ENCODE results near the gene IFI27L1. TPM values are rescaled to one million over a fixed set of nuclear protein-coding genes. Genes with fewer than 3 reads are reported as not detected.

Gene IFI27L1
- total RNA-seq, 1 experiment from 2014 or later = 27.6 TPM

DNA sequence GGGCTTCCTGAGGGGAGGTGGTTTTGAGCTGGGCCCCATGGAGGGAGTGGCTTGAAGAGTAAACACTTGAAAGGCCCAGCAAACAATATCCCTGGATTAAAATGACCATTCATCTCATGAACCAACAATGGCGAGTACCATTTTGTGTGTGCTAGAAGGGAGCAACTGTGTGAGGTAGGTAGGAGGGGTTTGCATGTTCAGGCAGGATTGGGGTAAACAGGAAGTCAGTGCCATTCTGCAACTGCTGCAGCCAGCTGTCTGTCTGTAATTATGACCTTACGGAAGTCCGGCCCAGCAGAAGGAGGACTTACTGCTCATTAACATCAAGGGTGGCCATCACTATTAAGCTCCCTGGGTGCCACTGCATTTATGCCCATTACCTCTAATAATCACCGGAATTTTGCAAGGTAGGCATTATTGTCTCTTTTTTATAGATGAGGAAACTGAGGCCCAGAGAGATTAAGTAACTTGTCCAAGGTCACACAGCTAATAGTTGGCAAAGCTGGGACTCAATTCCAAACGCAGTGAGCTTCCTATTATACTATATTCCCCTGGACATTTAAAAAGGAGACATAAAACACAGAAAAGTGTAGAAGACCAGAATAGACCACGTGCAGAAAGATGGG is 64.9 kb downstream of the IFI27L1 start:
- CTCF ChIA-PET = interaction anchor here (0.8 to 2.1 kb wide), 3 partner anchors 9 to 80 kb away, joined by 3 to 9 read pairs (median 8); partner anchors contain the start of gene PPP4R4
- no peaks in the 10 kb centered on the region for H3K36me3 Mint-ChIP-seq

More for the DNA sequence above, 64.9 kb downstream of the IFI27L1 start:
- ATAC-seq (no peak), DNase-seq (ENCODE audit: low spot score) (no peak)
- Mint-ChIP-seq H3K27me3 (ENCODE audit: low read depth) (peaks cover 3% of the 10 kb centered on the region; the same call in 1 of the 2 replicates), H3K9me3 (no peaks in the 10 kb centered on the region), H3K27ac (no peak overlapping the region; the same call in 1 of the 2 replicates), H3K4me3 (no peak overlapping the region), H3K4me1 (peaks cover 10% of the 10 kb centered on the region)
- POLR2A ChIA-PET = no interaction called here
- no peak for TF ChIP-seq NFE2L1 (CRISPR knock-in tag; IDR thresholded peaks at IDR 0.05)
- no peak for TF ChIP-seq RORB (CRISPR knock-in tag; IDR thresholded peaks at IDR 0.05)
- TF ChIP-seq, protein P1, sequence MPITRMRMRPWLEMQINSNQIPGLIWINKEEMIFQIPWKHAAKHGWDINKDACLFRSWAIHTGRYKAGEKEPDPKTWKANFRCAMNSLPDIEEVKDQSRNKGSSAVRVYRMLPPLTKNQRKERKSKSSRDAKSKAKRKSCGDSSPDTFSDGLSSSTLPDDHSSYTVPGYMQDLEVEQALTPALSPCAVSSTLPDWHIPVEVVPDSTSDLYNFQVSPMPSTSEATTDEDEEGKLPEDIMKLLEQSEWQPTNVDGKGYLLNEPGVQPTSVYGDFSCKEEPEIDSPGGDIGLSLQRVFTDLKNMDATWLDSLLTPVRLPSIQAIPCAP (CRISPR knock-in tag; IDR thresholded peaks at IDR 0.05) = no peak
- TF ChIP-seq, protein P2, sequence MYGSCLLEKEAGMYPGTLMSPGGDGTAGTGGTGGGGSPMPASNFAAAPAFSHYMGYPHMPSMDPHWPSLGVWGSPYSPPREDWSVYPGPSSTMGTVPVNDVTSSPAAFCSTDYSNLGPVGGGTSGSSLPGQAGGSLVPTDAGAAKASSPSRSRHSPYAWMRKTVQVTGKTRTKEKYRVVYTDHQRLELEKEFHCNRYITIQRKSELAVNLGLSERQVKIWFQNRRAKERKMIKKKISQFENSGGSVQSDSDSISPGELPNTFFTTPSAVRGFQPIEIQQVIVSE (CRISPR knock-in tag; IDR thresholded peaks at IDR 0.05; ENCODE audit: borderline replicate concordance) = no peak
- no peak for TF ChIP-seq EMX1 (CRISPR knock-in tag; IDR thresholded peaks at IDR 0.05)
- TF ChIP-seq, protein P3, sequence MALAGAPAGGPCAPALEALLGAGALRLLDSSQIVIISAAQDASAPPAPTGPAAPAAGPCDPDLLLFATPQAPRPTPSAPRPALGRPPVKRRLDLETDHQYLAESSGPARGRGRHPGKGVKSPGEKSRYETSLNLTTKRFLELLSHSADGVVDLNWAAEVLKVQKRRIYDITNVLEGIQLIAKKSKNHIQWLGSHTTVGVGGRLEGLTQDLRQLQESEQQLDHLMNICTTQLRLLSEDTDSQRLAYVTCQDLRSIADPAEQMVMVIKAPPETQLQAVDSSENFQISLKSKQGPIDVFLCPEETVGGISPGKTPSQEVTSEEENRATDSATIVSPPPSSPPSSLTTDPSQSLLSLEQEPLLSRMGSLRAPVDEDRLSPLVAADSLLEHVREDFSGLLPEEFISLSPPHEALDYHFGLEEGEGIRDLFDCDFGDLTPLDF (CRISPR knock-in tag; IDR thresholded peaks at IDR 0.05) = no peak
- no peak for TF ChIP-seq ZNF423 (CRISPR knock-in tag; IDR thresholded peaks at IDR 0.05)
- TF ChIP-seq NR2C2 (CRISPR knock-in tag; IDR thresholded peaks at IDR 0.05) = no peak
- TF ChIP-seq, protein P4, sequence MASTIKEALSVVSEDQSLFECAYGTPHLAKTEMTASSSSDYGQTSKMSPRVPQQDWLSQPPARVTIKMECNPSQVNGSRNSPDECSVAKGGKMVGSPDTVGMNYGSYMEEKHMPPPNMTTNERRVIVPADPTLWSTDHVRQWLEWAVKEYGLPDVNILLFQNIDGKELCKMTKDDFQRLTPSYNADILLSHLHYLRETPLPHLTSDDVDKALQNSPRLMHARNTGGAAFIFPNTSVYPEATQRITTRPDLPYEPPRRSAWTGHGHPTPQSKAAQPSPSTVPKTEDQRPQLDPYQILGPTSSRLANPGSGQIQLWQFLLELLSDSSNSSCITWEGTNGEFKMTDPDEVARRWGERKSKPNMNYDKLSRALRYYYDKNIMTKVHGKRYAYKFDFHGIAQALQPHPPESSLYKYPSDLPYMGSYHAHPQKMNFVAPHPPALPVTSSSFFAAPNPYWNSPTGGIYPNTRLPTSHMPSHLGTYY (CRISPR knock-in tag; IDR thresholded peaks at IDR 0.05) = no peak
- TF ChIP-seq, protein P5, sequence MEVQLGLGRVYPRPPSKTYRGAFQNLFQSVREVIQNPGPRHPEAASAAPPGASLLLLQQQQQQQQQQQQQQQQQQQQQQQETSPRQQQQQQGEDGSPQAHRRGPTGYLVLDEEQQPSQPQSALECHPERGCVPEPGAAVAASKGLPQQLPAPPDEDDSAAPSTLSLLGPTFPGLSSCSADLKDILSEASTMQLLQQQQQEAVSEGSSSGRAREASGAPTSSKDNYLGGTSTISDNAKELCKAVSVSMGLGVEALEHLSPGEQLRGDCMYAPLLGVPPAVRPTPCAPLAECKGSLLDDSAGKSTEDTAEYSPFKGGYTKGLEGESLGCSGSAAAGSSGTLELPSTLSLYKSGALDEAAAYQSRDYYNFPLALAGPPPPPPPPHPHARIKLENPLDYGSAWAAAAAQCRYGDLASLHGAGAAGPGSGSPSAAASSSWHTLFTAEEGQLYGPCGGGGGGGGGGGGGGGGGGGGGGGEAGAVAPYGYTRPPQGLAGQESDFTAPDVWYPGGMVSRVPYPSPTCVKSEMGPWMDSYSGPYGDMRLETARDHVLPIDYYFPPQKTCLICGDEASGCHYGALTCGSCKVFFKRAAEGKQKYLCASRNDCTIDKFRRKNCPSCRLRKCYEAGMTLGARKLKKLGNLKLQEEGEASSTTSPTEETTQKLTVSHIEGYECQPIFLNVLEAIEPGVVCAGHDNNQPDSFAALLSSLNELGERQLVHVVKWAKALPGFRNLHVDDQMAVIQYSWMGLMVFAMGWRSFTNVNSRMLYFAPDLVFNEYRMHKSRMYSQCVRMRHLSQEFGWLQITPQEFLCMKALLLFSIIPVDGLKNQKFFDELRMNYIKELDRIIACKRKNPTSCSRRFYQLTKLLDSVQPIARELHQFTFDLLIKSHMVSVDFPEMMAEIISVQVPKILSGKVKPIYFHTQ (CRISPR knock-in tag; IDR thresholded peaks at IDR 0.05) = no peak

Other genes with a start within 250 kb of the IFI27L1 start
- not detected in 3 replicates for gene FAM181A, start 154.0 kb upstream of the IFI27L1 start, total RNA-seq (2021)
- 0.37 to 0.73 TPM (median 0.71 TPM) in 3 replicates for gene ASB2, start 104.7 kb upstream of the IFI27L1 start, total RNA-seq (2021)
- not detected in 3 replicates for gene CCDC197, start 84.0 kb upstream of the IFI27L1 start, total RNA-seq (2021)
- gene OTUB2, start 55.0 kb upstream of the IFI27L1 start, total RNA-seq (2021) = 3.5 to 4.5 TPM (median 3.9 TPM) in 3 replicates
- 137 to 174 TPM (median 140 TPM) in 3 replicates for gene DDX24, start 108 bp upstream of the IFI27L1 start, total RNA-seq (2021)
- gene IFI27, start 29.4 kb downstream of the IFI27L1 start, total RNA-seq (2021) = 1.8 to 3.2 TPM (median 2.4 TPM) in 3 replicates
- 22.1 to 37.2 TPM (median 35.5 TPM) in 3 replicates for gene IFI27L2, start 48.3 kb downstream of the IFI27L1 start, total RNA-seq (2021)
- gene PPP4R4, start 93.0 kb downstream of the IFI27L1 start, total RNA-seq (2021) = 8.1 to 9.6 TPM (median 8.2 TPM) in 3 replicates
- gene SERPINA10, start 212.0 kb downstream of the IFI27L1 start, total RNA-seq (2021) = 0.04 TPM in 1 of 3 replicates, not detected in the others
- 0.15 TPM in 1 of 3 replicates, not detected in the others for gene SERPINA6, start 242.0 kb downstream of the IFI27L1 start, total RNA-seq (2021)

Data from WTC11 (cell line).